Liver (tissue), 9 donors: ENCODE measurements around the gene ARMH3. TPM values are rescaled to one million over a fixed set of nuclear protein-coding genes. Genes with fewer than 3 reads are reported as not detected.

ENCODE experiments used
- DNase-seq: peaks from one replicate; pipeline ENCODE4 v3.0.0-alpha.2; 2017; ENCODE audit warnings: low spot score
- H3K27ac ChIP-seq, 2 donors: one replicate each; pipeline ENCODE4 v1.7.0; 2013; ENCODE audit warnings: inconsistent platforms in 2 of 2, low read length in 2 of 2, control low read depth in 1 of 2, low read depth in 1 of 2, mild to moderate bottlenecking in 1 of 2
- H3K27me3 ChIP-seq, 4 donors: one replicate each; pipeline versions ENCODE4 v1.6.1 to v1.7.0; 2013; ENCODE audit warnings: low read length in 3 of 4, inconsistent platforms in 1 of 4, mild to moderate bottlenecking in 1 of 4, moderate library complexity in 1 of 4; ENCODE audit not compliant: control insufficient read depth in 4 of 4, insufficient read depth in 4 of 4
- H3K36me3 ChIP-seq, 4 donors: one replicate each; pipeline versions ENCODE4 v1.6.1 to v1.7.0; 2013; ENCODE audit warnings: low read length in 3 of 4, mild to moderate bottlenecking in 3 of 4, low read depth in 1 of 4, moderate library complexity in 1 of 4; ENCODE audit not compliant: control insufficient read depth in 4 of 4, insufficient read depth in 3 of 4
- H3K4me1 ChIP-seq, 4 donors: one replicate each; pipeline versions ENCODE4 v1.6.1 to v1.7.0; 2013; ENCODE audit warnings: low read length in 3 of 4, mild to moderate bottlenecking in 3 of 4, moderate library complexity in 1 of 4; ENCODE audit not compliant: control insufficient read depth in 4 of 4, insufficient read depth in 4 of 4
- H3K4me3 ChIP-seq, 3 donors: one replicate each; pipeline versions ENCODE4 v1.6.1 to v1.7.0; 2013; ENCODE audit warnings: low read length in 3 of 3, control low read depth in 1 of 3, low read depth in 1 of 3, mild to moderate bottlenecking in 1 of 3
- H3K9ac ChIP-seq, 2 donors: one replicate each; pipeline ENCODE4 v1.7.0; 2013; ENCODE audit warnings: low read length in 2 of 2, mild to moderate bottlenecking in 2 of 2, moderate library complexity in 2 of 2, control low read depth in 1 of 2, low read depth in 1 of 2
- H3K9me3 ChIP-seq, 4 donors: one replicate each; pipeline versions ENCODE4 v1.6.1 to v1.7.0; 2013; ENCODE audit warnings: low read length in 3 of 4; ENCODE audit not compliant: control insufficient read depth in 4 of 4
- EGR1 ChIP-seq, 2 donors: IDR thresholded peaks; 2 replicates each; pipeline ENCODE4 v1.6.1; 2016 to 2018; ENCODE audit warnings: antibody characterized with exemption in 2 of 2, low read depth in 2 of 2
- FOXA1 ChIP-seq: IDR thresholded peaks from 2 replicates; pipeline ENCODE4 v1.6.1; 2016; ENCODE audit warnings: antibody characterized with exemption
- FOXA2 ChIP-seq: IDR thresholded peaks from 2 replicates; pipeline ENCODE4 v1.6.1; 2016; ENCODE audit warnings: antibody characterized with exemption
- GABPA ChIP-seq, 2 donors: IDR thresholded peaks in 1 of 2; conservative IDR thresholded peaks in 1 of 2; 2 replicates each; pipeline ENCODE4 v1.6.1; 2016; ENCODE audit warnings: antibody characterized with exemption in 2 of 2, mild to moderate bottlenecking in 1 of 2, moderate library complexity in 1 of 2
- HNF4A ChIP-seq, 2 donors: conservative IDR thresholded peaks; 2 replicates each; pipeline ENCODE4 v1.6.1; 2016; ENCODE audit warnings: antibody characterized with exemption in 2 of 2, mild to moderate bottlenecking in 2 of 2
- HNF4G ChIP-seq: IDR thresholded peaks from 2 replicates; pipeline ENCODE4 v1.6.1; 2016; ENCODE audit warnings: antibody characterized with exemption
- JUND ChIP-seq, 2 donors: IDR thresholded peaks; 2 replicates each; pipeline ENCODE4 v1.6.1; 2016; ENCODE audit warnings: antibody characterized with exemption in 2 of 2
- NR2F2 ChIP-seq: IDR thresholded peaks from 2 replicates; pipeline ENCODE4 v1.6.1; 2016; ENCODE audit warnings: antibody characterized with exemption
- RAD21 ChIP-seq, 2 donors: IDR thresholded peaks; 2 replicates each; pipeline ENCODE4 v1.6.1; 2016; ENCODE audit warnings: antibody characterized with exemption in 2 of 2, mild to moderate bottlenecking in 2 of 2
- RXRA ChIP-seq, 2 donors: IDR thresholded peaks; 2 replicates each; pipeline ENCODE4 v1.6.1; 2017 to 2018; ENCODE audit warnings: antibody characterized with exemption in 2 of 2, mild to moderate bottlenecking in 1 of 2
- SP1 ChIP-seq: IDR thresholded peaks from 2 replicates; pipeline ENCODE4 v1.6.1; 2018; ENCODE audit warnings: antibody characterized with exemption, mild to moderate bottlenecking
- TAF1 ChIP-seq: conservative IDR thresholded peaks from 2 replicates; pipeline ENCODE4 v1.6.1; 2016; ENCODE audit warnings: antibody characterized with exemption, mild to moderate bottlenecking
- YY1 ChIP-seq: IDR thresholded peaks from 2 replicates; pipeline ENCODE4 v1.6.1; 2016; ENCODE audit warnings: antibody characterized with exemption, mild to moderate bottlenecking
- WGBS: extraction: QIAGEN DNeasy Blood & Tissue Kit; methylation state at CpG from one replicate; pipeline ENCODE4 v1.1.7; 2013; 5-methylcytosine and 5-hydroxymethylcytosine counted together
- polyA plus RNA-seq, 2 donors: library from polyadenylated mRNA; stranded (reverse) in 1 of 2; unstranded in 1 of 2; fragments of 200-250 nt in 1 of 2; fragments of >200 nt in 1 of 2; fragmentation: Nextera tagmentation in 1 of 2; extraction: Ambion mirVana in 1 of 2; gene quantifications; one replicate each; pipeline versions ENCODE4 v1.2.1 to v1.2.3, GENCODE V29; 2013 to 2015
- total RNA-seq, 2 donors: library from RNA; depleted of rRNA; stranded (reverse); fragments of >200 nt; gene quantifications; one replicate each; pipeline ENCODE4 v1.2.3, GENCODE V29; 2014
- TF ChIP-seq, protein P1 (sequence below): IDR thresholded peaks from 2 replicates; pipeline ENCODE4 v1.6.1; 2016; ENCODE audit warnings: antibody characterized with exemption
- TF ChIP-seq, protein P2 (sequence below): IDR thresholded peaks from 2 replicates; pipeline ENCODE4 v1.6.1; 2016; ENCODE audit warnings: antibody characterized with exemption
- TF ChIP-seq, protein P3 (sequence below): IDR thresholded peaks from 2 replicates; pipeline ENCODE4 v1.6.1; 2016; ENCODE audit warnings: antibody characterized with exemption, mild to moderate bottlenecking
- TF ChIP-seq, protein P4 (sequence below): fragments of 150-350 bp; IDR thresholded peaks from 2 replicates; pipeline ENCODE4 v1.5.1; 2017; ENCODE audit warnings: improper control_type of control experiment, low read depth, low read length; ENCODE audit not compliant: missing input control
- TF ChIP-seq, protein P5 (sequence below): IDR thresholded peaks from 2 replicates; pipeline ENCODE4 v1.6.1; 2016; ENCODE audit warnings: antibody characterized with exemption
- donor health status: healthy.
- donor health status: healthy.
- donor health status: healthy.
- donor health status: healthy.
- donor health status: healthy.

The ARMH3 gene
- total and polyA plus RNA-seq, 4 donors, result 5.3 to 14.9 (median 9.2) TPM

DNA sequence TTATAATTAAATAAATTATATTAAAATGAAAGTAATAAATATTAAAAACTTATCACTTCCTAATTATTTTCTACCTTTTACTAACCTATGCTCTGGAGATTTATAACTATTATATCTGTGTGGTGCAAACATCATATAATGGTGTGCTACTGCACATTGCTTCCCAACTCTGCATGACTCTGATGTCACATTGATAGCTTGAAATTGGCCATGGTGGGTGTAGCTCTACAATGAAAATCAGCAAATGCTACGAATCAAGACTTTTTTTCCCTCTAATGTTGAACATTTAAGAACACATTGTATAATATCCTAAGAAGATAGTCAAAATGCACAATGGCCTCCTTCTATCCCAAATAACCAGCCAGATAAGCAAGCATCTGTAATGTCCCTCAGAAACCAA, 99.1 kb downstream of the ARMH3 start:
- Histone ChIP-seq H3K9ac (no peak overlapping the region), H3K27ac (no peak overlapping the region), H3K36me3 (peaks cover 2 to 31% (median 19%) of the 10 kb centered on the region in 4 donors), H3K4me1 (no peaks in the 10 kb centered on the region), H3K9me3 (no peaks in the 10 kb centered on the region), H3K4me3 (no peak overlapping the region), H3K27me3 (no peaks in the 10 kb centered on the region)
- TF ChIP-seq, protein P1, sequence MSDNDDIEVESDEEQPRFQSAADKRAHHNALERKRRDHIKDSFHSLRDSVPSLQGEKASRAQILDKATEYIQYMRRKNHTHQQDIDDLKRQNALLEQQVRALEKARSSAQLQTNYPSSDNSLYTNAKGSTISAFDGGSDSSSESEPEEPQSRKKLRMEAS, result no peak
- TF ChIP-seq YY1 (no peak), GABPA (IDR thresholded peaks at IDR 0.05 in 1 of 2, conservative IDR thresholded peaks at IDR 0.05 in 1 of 2) (no peak)
- 93% methylated on average over 1 of the region's 1 CpG for WGBS
- DNase-seq, result no peak

DNA sequence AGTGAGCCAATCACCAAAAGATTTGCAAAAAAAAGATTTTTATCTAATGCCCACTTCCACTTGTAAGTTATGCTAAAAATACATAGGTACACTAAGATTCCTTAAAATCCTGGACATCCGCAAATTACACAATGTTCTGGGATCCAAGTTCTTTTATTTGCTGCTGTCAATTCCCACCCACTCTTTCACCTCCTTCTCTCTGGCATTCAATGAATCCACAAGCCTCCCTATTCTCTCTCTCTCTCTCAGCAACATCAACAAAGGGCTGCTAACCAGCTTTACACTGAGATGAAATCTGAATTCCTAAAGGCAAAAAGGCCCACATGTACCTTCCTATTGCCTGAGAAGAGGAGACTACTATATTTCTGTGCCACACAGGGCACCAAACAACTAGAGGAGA, 99.9 kb downstream of the ARMH3 start:
- WGBS, result 99% methylated on average over 1 of the region's 1 CpG
- Histone ChIP-seq H3K9me3 (no peaks in the 10 kb centered on the region), H3K36me3 (peaks cover 2 to 30% (median 19%) of the 10 kb centered on the region in 4 donors), H3K27ac (no peak overlapping the region), H3K4me3 (no peak overlapping the region), H3K4me1 (no peaks in the 10 kb centered on the region), H3K9ac (no peak overlapping the region), H3K27me3 (no peaks in the 10 kb centered on the region)
- no peak for TF ChIP-seq HNF4G
- no peak for TF ChIP-seq YY1
- TF ChIP-seq, protein P2, sequence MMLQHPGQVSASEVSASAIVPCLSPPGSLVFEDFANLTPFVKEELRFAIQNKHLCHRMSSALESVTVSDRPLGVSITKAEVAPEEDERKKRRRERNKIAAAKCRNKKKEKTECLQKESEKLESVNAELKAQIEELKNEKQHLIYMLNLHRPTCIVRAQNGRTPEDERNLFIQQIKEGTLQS, result no peak
- no peak for TF ChIP-seq EGR1 (IDR thresholded peaks at IDR 0.05; ENCODE audit: low read depth in 2 of 2)
- TF ChIP-seq, protein P1, result no peak
- TF ChIP-seq RXRA (IDR thresholded peaks at IDR 0.05), result no peak
- TF ChIP-seq, protein P3, sequence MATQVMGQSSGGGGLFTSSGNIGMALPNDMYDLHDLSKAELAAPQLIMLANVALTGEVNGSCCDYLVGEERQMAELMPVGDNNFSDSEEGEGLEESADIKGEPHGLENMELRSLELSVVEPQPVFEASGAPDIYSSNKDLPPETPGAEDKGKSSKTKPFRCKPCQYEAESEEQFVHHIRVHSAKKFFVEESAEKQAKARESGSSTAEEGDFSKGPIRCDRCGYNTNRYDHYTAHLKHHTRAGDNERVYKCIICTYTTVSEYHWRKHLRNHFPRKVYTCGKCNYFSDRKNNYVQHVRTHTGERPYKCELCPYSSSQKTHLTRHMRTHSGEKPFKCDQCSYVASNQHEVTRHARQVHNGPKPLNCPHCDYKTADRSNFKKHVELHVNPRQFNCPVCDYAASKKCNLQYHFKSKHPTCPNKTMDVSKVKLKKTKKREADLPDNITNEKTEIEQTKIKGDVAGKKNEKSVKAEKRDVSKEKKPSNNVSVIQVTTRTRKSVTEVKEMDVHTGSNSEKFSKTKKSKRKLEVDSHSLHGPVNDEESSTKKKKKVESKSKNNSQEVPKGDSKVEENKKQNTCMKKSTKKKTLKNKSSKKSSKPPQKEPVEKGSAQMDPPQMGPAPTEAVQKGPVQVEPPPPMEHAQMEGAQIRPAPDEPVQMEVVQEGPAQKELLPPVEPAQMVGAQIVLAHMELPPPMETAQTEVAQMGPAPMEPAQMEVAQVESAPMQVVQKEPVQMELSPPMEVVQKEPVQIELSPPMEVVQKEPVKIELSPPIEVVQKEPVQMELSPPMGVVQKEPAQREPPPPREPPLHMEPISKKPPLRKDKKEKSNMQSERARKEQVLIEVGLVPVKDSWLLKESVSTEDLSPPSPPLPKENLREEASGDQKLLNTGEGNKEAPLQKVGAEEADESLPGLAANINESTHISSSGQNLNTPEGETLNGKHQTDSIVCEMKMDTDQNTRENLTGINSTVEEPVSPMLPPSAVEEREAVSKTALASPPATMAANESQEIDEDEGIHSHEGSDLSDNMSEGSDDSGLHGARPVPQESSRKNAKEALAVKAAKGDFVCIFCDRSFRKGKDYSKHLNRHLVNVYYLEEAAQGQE, result no peak
- TF ChIP-seq, protein P4, sequence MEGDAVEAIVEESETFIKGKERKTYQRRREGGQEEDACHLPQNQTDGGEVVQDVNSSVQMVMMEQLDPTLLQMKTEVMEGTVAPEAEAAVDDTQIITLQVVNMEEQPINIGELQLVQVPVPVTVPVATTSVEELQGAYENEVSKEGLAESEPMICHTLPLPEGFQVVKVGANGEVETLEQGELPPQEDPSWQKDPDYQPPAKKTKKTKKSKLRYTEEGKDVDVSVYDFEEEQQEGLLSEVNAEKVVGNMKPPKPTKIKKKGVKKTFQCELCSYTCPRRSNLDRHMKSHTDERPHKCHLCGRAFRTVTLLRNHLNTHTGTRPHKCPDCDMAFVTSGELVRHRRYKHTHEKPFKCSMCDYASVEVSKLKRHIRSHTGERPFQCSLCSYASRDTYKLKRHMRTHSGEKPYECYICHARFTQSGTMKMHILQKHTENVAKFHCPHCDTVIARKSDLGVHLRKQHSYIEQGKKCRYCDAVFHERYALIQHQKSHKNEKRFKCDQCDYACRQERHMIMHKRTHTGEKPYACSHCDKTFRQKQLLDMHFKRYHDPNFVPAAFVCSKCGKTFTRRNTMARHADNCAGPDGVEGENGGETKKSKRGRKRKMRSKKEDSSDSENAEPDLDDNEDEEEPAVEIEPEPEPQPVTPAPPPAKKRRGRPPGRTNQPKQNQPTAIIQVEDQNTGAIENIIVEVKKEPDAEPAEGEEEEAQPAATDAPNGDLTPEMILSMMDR, result no peak
- no peak for TF ChIP-seq JUND (IDR thresholded peaks at IDR 0.05)
- TF ChIP-seq, protein P5, sequence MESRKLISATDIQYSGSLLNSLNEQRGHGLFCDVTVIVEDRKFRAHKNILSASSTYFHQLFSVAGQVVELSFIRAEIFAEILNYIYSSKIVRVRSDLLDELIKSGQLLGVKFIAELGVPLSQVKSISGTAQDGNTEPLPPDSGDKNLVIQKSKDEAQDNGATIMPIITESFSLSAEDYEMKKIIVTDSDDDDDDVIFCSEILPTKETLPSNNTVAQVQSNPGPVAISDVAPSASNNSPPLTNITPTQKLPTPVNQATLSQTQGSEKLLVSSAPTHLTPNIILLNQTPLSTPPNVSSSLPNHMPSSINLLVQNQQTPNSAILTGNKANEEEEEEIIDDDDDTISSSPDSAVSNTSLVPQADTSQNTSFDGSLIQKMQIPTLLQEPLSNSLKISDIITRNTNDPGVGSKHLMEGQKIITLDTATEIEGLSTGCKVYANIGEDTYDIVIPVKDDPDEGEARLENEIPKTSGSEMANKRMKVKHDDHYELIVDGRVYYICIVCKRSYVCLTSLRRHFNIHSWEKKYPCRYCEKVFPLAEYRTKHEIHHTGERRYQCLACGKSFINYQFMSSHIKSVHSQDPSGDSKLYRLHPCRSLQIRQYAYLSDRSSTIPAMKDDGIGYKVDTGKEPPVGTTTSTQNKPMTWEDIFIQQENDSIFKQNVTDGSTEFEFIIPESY, result no peak
- no peak for TF ChIP-seq SP1
- no peak for TF ChIP-seq FOXA2
- TF ChIP-seq HNF4A (conservative IDR thresholded peaks at IDR 0.05), result no peak
- no peak for TF ChIP-seq GABPA (IDR thresholded peaks at IDR 0.05 in 1 of 2, conservative IDR thresholded peaks at IDR 0.05 in 1 of 2)
- TF ChIP-seq FOXA1, result no peak
- TF ChIP-seq TAF1, result no peak
- TF ChIP-seq RAD21 (IDR thresholded peaks at IDR 0.05), result no peak
- no peak for TF ChIP-seq NR2F2
- DNase-seq, result no peak
